AG04450 (cell line): Measurements from ENCODE around the gene DCAF6. TPM values are rescaled to one million over a fixed set of nuclear protein-coding genes. Genes with fewer than 3 reads are reported as not detected.

Experiments used
- CTCF ChIA-PET: fragments of 300-600, 350-600 bp; formaldehyde crosslinking; extraction: SDS; loops from one replicate; lab custom pipeline; 2022; ENCODE audit warnings: antibody characterized with exemption, inconsistent platforms; lab: Charles Lee
- POLR2A ChIA-PET: fragments of 350-600 bp; formaldehyde crosslinking; extraction: SDS; loops from one replicate; lab custom pipeline; 2021; ENCODE audit warnings: antibody characterized with exemption, inconsistent platforms; lab: Yijun Ruan, JAX
- DNase-seq: peaks from one replicate; pipeline ENCODE4 v3.0.0-alpha.2; 2011; ENCODE audit warnings: low read depth, low spot score
- H3K27ac ChIP-seq: one replicate; pipeline ENCODE4 v1.5.1; 2012; ENCODE audit warnings: low read depth, low read length, control low read depth
- H3K27me3 ChIP-seq: one replicate; pipeline ENCODE4 v1.6.0; 2012; ENCODE audit warnings: low read length; ENCODE audit not compliant: control insufficient read depth, insufficient read depth
- H3K4me3 ChIP-seq: 2 replicates; pipeline ENCODE4 v1.5.1; 2011; ENCODE audit warnings: mild to moderate bottlenecking, low read depth, low read length, control low read depth
- H3K9me3 ChIP-seq: 2 replicates; pipeline ENCODE4 v1.5.1; 2012; ENCODE audit warnings: low read length; ENCODE audit not compliant: control insufficient read depth, insufficient read depth
- CTCF ChIP-seq: IDR thresholded peaks from 2 replicates; pipeline ENCODE4 v1.5.1; 2011; ENCODE audit warnings: low read depth, low read length, control low read depth, inconsistent platforms
- polyA plus RNA-seq: library from polyadenylated mRNA; depleted of rRNA; stranded (reverse); fragments of >200 nt; gene quantifications from 2 replicates; pipeline ENCODE4 v1.2.3, GENCODE V29; 2011

Gene DCAF6
- polyA plus RNA-seq, 1 experiment, result 137 TPM

GRCh38 chr1:167950569-167950968, 14.1 kb downstream of the DCAF6 start:
- H3K27ac ChIP-seq, result no peak overlapping the region
- H3K9me3 ChIP-seq, result no peaks in the 10 kb centered on the region
- ChIA-PET CTCF (interaction anchor here (1.1 kb wide), 1 partner anchor 20 kb away, joined by 3 read pairs; no protein-coding TSS in a partner anchor), POLR2A (no interaction called here)
- no peak for TF ChIP-seq CTCF
- no peak for DNase-seq
- H3K4me3 ChIP-seq, result no peak overlapping the region
- H3K27me3 ChIP-seq, result no peaks in the 10 kb centered on the region

GRCh38 chr1:167955915-167956314, 19.4 kb downstream of the DCAF6 start:
- no peak for DNase-seq
- POLR2A ChIA-PET, result no interaction called here

DNA sequence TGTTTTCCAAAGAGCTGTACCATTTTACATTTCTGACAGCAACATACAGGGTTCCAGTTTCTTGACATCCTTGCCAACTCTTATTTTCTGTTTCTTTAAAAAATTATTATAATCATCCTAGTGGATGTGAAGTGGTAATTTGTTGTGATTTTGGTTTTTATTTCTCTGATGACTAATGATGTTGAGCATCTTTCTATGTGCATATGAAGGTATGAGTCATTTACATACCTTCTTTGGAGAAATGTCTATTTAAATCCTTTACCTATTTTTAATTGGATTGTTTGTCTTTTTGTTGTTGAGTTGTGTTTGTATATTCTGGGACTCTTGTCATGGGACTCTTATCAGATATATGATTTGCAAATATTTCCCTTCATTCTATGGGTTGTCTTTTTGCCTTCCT, 21.2 kb downstream of the DCAF6 start:
- POLR2A ChIA-PET, result no interaction called here
- Histone ChIP-seq H3K27me3 (no peaks in the 10 kb centered on the region), H3K9me3 (no peaks in the 10 kb centered on the region; the same call in 1 of the 2 replicates), H3K27ac (no peak overlapping the region), H3K4me3 (no peak overlapping the region)
- no peak for TF ChIP-seq CTCF
- DNase-seq, result no peak
- CTCF ChIA-PET, result interaction anchor here (1.2 kb wide), 1 partner anchor 125 kb away, joined by 3 read pairs; no protein-coding TSS in a partner anchor

More at GRCh38 chr1:167955915-167956314, 19.4 kb downstream of the DCAF6 start:
- CTCF ChIA-PET, result interaction anchor here (1.1 kb wide), 1 partner anchor 19 kb away, joined by 3 read pairs; the partner anchor contains the start of gene MPC2
- Histone ChIP-seq H3K27ac (no peak overlapping the region), H3K4me3 (no peak overlapping the region), H3K9me3 (no peaks in the 10 kb centered on the region), H3K27me3 (no peaks in the 10 kb centered on the region)
- TF ChIP-seq CTCF, result no peak

- no peaks in the 10 kb centered on the region for H3K27me3 ChIP-seq
- ChIA-PET POLR2A (no interaction called here), CTCF (no interaction called here)
- no peak for DNase-seq
- H3K27ac ChIP-seq, result no peak overlapping the region
- TF ChIP-seq CTCF, result no peak
- no peak overlapping the region for H3K4me3 ChIP-seq
- no peaks in the 10 kb centered on the region; the same call in 1 of the 2 replicates for H3K9me3 ChIP-seq
Measured at GRCh38 chr1:167964646-167965045, 28.2 kb downstream of the DCAF6 start.

DNA sequence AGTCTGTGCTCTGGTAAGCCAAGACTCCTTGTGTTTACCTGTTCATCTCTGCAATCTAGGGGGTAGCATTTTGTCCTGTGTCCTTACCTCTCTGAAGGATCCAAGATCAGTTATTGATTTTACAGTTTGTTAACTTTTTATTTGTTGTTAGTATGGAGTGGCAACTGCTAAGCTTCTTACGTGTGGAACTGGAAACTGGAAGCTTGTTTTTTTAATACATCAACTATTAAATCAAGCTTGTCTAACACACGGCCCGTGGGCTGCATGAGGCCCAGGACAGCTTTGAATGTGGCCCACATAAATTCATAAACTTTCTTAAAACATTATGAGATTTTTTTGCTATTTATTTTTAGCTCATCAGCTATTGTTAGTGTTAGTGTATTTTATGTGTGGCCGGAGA, 29.6 kb downstream of the DCAF6 start:
- no peaks in the 10 kb centered on the region; the same call in 1 of the 2 replicates for H3K9me3 ChIP-seq
- no peak for TF ChIP-seq CTCF
- DNase-seq, result no peak
- H3K4me3 ChIP-seq, result no peak overlapping the region
- ChIA-PET POLR2A (no interaction called here), CTCF (no interaction called here)
- no peak overlapping the region for H3K27ac ChIP-seq
- H3K27me3 ChIP-seq, result no peaks in the 10 kb centered on the region
